Measurements from ENCODE around the gene RBM20.
"Not testable (repeated sequence)": the region's sequence is repeated elsewhere in the genome, so short reads cannot be mapped to it uniquely, and the experiment has no call there.

RBM20 gene

DNA sequence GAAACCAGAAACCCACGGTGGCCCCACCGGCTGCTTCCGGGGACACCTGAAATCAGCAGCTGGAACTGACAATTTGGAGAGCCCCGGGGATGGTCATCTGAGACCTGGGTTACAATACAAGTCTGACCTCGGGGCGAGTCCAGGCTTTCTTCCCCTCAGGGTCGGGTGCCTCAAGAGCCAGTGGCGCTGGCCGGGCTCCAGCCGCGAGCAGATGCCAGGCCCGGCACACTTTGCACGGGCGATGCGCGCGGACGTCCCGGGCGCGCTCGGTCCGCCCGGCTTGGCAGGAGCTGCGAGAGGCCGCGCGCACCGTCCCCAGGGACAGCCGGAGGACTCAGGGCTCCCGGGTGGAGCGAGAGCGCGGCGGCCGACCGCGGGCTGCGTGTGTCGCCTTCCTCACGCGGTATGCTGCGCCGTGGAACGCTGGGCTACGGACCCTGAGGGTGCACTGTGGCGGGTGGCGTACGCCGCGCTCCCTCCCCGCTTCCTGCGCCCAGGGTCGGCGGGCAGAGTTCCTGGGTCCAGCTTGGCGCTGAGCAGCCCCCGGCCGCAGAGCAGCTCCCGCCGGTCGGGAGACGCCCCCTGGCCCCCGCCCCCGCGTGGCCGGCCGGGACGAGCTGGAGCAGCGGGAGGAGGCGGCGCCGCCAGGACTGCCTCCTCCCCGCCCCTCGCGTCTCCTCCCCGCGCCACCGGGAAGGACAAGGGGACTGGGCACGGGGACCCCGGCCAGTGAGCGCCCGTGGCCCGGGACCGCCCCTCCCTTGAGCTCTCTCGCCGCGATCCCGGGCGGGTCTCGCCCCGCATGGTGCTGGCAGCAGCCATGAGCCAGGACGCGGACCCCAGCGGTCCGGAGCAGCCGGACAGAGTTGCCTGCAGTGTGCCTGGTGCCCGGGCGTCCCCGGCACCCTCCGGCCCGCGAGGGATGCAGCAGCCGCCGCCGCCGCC lies at the start of gene RBM20:
Gene RBM20, plus strand, starts transcription at position 684 of the 945 bp plus-strand sequence. Its CDS starts 119 bp downstream, at position 803.
- DNase-seq (ENCODE audit: low read depth), result no peak

DNA sequence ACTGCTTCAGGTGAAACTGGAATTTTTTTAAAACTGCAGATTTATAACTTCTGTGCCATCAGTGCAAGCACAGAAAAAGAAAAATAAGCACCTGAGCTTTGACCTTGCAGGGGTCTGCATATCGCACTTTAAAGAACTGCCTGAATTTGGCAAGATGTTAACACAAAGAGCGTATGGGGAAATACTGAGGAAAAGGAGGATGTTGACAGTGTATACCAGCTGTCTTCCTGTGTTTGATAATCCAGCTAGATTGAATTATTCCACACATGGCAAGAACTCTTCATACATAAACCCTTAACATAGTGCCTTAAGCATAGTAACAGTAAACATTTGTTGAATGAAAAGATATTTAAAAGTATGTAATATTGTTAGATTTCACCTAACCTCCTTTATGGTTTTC lies 46.7 kb upstream of the RBM20 start:
- DNase-seq (ENCODE audit: low read depth), result no peak

GRCh38 chr10:110600487-110601101 lies 43.5 kb upstream of the RBM20 start:
- peak; percentile 43 for DNase-seq (ENCODE audit: low read depth)

DNA sequence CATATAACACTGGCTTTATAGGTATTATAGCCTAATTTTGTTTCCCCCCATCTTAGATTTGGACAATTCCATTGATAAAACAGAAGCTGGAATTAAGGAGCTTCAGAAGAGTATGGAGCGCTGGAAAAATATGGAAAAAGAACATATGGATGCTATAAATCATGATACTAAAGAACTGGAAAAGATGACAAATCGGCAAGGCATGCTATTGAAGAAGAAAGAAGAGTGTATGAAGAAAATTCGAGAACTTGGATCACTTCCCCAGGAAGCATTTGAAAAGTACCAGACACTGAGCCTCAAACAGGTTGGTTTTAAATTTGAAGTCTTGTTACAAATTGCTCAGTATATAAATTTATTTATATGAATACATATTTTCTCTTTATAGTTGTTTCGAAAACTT lies 42.6 kb upstream of the RBM20 start:
- no peak for DNase-seq (ENCODE audit: low read depth)

GRCh38 chr10:110608087-110608486 lies 36.0 kb upstream of the RBM20 start:
- no peak for DNase-seq (ENCODE audit: low read depth)

GRCh38 chr10:110609605-110610004 lies 34.5 kb upstream of the RBM20 start:
- no peak for DNase-seq (ENCODE audit: low read depth)

DNA sequence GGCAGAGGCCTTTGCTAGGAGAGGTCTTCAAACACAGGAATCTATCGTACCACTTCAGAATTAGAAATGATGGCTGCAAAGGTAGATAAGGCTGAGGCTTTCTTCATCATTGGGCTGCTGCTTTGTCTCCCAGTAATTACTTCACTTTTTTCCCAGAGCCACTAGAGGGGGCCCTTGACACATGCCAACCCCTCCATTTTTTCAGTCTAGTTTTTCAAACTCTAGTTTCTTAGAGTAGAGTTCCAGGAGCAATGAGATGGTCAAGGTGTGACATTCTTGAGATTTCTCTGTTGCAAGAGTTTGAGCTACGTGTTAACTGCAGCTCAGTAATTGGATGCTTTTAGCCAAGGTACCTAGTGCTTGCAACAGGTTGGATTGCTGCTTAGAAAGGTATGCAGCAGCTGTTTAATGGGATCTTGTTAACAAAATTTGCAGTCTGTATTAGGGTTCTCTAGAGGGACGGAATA lies 33.8 kb upstream of the RBM20 start:
- peak; percentile 11 for DNase-seq (ENCODE audit: low read depth)

DNA sequence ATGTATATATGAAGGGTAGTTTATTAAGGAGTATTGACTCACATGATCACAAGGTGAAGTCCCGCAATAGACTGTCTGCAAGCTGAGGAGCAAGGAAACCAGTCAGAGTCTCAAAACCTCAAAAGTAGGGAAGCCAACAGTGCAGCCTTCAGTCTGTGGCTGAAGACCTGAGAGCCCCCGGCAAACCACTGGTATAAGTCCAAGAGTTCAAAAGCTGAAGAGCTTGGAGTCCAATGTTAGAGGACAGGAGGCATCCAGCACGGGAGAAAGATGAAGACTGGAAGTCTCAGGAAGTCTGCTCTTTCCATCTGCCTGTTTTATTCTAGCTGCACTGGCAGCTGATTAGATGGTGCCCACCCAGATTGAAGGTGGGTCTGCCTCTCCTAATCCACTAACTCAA lies 33.4 kb upstream of the RBM20 start:
- not testable (repeated sequence) for DNase-seq (ENCODE audit: low read depth)

DNA sequence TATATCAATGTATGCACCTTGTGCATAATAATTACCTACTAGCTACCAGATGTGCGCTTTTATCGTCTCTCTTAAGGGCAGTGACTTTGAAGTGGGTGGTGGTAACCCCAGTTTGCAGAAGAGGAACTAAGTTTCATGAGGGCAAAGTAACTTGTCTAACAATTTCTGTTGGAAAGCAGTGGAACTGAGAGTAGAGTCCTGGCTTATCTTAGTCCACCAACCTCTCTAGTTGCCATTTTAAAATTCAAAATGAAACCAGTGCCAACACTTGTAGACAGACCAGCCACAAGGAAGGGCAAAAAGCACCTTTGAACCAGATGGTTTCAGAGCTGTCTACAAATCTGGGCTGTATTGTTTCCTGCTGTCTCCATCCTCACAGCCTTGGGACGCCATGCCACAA lies 32.0 kb upstream of the RBM20 start:
- no peak for DNase-seq (ENCODE audit: low read depth)

- no peak for DNase-seq (ENCODE audit: low read depth)
These were observed 31.5 kb upstream of the RBM20 start for GRCh38 chr10:110612629-110613028.

DNA sequence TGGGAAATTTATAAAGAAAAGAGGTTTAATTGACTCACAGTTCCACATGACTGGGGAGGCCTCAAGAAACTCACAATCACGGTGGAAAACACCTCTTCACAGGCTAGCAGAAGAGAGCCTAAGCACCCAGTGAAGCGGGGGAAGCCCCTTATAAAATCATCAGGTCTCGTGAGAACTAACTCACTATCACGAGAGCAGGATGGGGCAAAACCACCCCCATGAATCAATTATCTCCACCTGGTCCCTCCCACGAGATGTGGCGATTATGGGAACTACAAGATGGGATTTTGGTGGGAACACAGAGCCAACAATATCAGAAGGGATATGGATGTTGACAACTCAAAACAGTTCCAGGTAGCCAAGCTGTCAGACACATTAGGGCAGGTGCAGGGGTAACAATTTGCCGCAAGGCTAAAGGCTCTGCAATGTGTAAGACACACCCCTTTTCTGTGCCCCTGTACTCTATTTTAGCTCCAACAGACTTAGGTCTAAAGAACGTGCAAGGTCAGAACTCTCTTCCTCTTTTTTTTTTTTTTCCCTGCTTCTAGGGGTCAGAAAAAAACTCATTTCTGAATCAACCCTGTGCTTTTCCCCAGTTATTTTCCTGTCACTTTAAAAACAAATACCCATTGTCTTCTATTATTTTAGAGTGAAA lies 30.7 kb upstream of the RBM20 start:
- no peak for DNase-seq (ENCODE audit: low read depth)

DNA sequence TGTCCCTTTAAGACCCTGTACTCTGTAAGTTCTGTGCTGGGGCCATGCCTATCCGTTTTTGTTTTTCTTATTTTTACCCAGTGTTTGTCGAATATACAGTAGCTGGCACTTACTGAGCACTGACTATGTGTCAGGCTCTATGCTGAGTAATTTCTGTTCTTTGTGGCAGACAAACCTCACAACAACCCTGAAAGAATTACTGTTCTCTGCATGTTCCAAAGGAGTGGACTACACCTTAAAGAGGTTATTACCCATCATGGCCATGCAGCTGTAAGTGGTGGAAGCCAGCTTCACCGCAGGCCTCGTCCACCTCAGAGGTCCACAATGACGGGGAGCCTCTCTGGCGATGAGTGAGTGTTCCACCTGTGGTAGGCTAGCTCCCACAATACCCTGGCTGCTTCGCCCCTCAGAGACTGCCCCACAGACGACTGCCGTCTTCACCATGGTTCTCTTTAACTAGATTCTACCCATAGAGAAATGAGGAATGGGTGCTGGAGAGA lies 30.1 kb upstream of the RBM20 start:
- no peak for DNase-seq (ENCODE audit: low read depth)

GRCh38 chr10:110615057-110615747 lies 28.9 kb upstream of the RBM20 start:
- DNase-seq (ENCODE audit: low read depth), result no peak

DNA sequence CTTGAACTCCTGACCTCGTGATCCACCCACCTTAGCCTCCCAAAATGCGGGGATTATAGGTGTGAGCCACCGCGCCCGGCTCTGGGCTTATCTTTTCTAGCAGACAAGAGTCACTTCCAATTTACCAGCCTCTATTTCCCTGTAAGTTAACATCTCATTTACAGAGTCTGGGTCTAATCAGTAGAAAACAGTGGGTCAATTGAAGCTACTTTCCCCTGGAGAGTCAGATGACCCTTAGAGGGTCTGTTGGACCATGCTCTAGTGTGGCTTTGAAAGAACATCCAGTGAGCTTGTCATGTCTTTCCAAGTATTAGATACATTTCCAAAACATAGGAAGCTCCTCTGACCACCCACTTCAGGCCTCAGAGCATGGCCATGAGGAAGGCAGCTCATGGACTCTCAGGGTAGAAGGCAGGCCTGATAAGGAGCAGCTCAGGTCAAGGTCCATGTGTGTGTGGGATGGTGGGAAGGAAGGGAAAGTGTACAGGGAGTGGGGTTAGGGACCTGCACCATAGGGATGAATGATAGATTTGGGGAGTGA lies 27.6 kb upstream of the RBM20 start:
- DNase-seq (ENCODE audit: low read depth), result no peak

DNA sequence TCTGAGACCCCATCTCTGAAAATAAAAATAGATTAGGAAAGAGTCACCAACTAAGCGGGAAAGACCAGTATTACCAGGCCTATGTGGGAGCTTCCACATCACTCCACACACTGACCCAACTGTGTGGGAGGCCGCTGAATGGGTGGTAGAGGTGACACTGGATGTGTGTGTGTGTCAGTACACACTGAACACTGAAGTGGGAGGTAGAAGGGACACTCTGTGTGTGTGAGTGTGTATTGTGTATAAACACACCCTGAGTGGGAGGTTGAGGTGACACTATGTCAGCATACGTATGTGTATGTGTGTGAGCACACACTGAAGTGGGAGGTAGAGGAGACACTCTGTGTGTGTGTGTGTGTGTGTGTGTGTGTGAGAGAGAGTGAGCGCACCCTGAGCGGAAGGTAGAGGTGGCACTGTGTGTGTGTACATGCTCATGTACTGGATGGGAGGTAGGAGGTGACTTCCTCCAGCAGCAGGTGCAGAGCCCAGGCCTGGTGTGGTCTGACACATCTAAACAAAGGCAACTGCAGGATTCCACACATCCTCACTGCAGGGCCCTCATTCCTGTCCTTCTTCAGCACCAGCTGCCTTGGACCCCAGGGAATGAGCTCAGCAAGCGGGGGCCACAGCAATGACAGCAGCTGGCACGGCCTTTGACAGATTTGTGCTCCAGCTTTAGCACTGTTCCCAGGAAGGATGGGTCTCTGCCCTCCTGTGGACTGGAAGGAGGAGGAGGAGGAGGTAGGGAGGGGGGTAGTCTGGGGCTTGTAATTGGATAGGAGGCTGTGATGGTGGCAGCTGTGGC lies 26.5 kb upstream of the RBM20 start:
- no peak for DNase-seq (ENCODE audit: low read depth)

DNA sequence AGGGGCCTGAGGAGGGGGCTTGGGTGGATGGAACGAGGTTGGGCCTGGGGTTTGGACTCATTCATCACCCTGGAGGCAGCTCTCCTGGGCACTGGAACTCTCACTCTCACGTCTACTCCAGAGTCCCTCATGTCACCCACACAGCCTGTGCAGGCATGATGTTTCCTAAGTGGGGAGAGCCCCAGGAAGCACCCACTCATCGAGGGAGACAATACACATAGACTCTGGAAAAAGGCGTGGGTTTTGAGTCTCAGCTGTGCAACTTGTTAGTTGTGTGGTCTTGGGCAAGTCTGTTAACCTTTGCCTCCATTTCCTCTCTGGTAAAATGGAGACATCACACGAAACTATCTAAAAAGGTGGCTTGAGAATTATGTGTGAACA lies 25.9 kb upstream of the RBM20 start:
- DNase-seq (ENCODE audit: low read depth), result no peak

DNA sequence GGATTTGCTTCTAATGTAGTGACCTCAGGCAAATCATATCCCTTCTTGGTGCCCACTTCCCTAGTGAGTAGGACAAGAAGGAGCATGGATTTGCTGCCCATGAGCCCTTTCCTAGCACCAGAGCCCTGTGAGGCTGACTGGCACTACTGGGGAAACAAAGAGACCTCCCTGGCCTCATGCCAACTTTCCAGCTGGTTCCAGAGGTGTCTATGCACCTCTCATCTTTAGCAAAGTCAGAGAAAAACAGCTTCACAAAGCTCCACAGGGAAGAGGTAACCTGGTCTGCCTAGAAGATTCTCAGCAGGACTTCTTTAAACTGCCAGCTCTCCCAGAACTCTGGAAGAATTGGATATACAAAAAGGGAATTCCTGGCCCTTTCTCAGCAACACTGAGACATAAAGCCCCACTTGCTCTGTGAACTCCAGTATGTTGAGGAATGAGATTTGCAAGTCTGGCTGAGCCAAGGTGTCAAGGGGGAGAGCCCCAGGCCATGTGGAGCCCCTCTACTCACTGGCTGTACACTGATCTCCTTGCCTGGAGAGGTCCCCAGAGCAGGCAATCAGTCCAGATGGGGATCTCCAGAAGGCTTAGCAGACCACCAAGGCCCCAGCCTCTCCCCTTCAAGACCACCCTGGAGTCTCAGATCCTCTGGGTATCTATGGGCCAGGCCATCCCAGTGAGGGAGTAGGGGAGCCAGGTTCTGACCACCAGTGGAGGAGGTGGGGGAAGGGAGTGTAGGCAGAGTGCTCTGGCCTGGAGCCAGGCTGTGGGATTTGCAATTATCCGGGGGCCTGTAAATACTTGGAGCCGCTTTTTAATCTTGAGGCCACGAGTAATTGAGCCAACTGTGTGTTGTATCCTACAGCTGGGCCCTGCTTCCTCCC lies 24.4 kb upstream of the RBM20 start:
- DNase-seq (ENCODE audit: low read depth), result no peak

- no peak for DNase-seq (ENCODE audit: low read depth)
These were observed 23.8 kb upstream of the RBM20 start for GRCh38 chr10:110620398-110620719.

DNA sequence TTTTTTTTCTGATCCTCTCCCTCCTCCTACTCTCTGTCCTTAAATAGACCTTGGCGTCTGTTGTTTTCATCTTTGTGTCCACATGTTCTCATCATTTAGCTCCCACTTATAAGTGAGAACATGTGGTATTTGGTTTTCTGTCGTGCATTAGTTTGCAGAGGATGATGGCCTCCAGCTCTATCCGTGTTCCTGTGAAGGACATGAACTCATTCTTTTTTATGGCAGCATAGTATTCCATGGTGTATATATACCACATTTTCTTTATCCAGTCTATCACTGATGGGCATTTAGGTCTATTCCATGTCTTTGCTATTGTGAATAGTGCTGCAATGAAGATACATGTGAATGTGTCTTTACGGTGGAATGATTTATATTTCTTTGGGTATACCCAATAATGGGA lies 20.8 kb upstream of the RBM20 start:
- DNase-seq (ENCODE audit: low read depth), result not testable (repeated sequence)

- no peak for DNase-seq (ENCODE audit: low read depth)
These were observed 18.7 kb upstream of the RBM20 start for GRCh38 chr10:110625356-110625894.

All from non-pigmented ciliary epithelial cell (primary cell).